T-cell (primary cell): Measurements from ENCODE around the gene IL20RA. TPM values are rescaled to one million over a fixed set of nuclear protein-coding genes. Genes with fewer than 3 reads are reported as not detected.

Experiments
- ATAC-seq, 4 experiments: fragments of 200-7000 bp in 3 of 4; fragments of 150-1000 bp in 1 of 4; cut with Tn5 transposase; replicated peaks in 1 of 4; 1 replicate in 3 of 4; 2 replicates in 1 of 4; pipeline ENCODE4 v1.10.0; 2021; ENCODE audit warnings: moderate library complexity in 3 of 4, mild to moderate bottlenecking in 2 of 4, moderate number of reproducible peaks in 1 of 4
- CTCF ChIA-PET, 2 donors: fragments of 300-600 bp; sonication (Branson Sonifier 250); formaldehyde crosslinking; loops; one replicate each; lab custom pipeline; 2022; ENCODE audit warnings: antibody characterized with exemption in 2 of 2; lab: Charles Lee
- POLR2A ChIA-PET, 2 donors: fragments of 300-600 bp; sonication (Branson Sonifier 250); formaldehyde crosslinking; loops; one replicate each; lab custom pipeline; 2022; ENCODE audit warnings: antibody characterized with exemption in 2 of 2; lab: Charles Lee
- DNase-seq, 35 experiments: peaks; one replicate each; pipeline versions ENCODE4 v3.0.0 to v3.0.0-alpha.2; 2013 to 2023
- H3K27ac ChIP-seq: one replicate; pipeline ENCODE4 v1.5.1; 2013; ENCODE audit warnings: low read length
- H3K27me3 ChIP-seq, 2 experiments: replicated peaks in 1 of 2; 1 replicate in 1 of 2; 2 replicates in 1 of 2; pipeline versions ENCODE4 v1.6.1 to v1.7.0; 2013; ENCODE audit warnings: low read length in 1 of 2, mixed read lengths in 1 of 2; ENCODE audit not compliant: control insufficient read depth in 2 of 2, insufficient read depth in 2 of 2; ENCODE audit errors: extremely low read depth in 1 of 2
- H3K36me3 ChIP-seq, 2 donors: 1 replicate in 1 of 2; 2 replicates in 1 of 2; pipeline versions ENCODE4 v1.6.1 to v1.7.0; 2013; ENCODE audit warnings: low read length in 1 of 2; ENCODE audit not compliant: control insufficient read depth in 2 of 2, insufficient read depth in 1 of 2; ENCODE audit errors: extremely low read depth in 1 of 2
- H3K4me1 ChIP-seq, 2 experiments: 1 replicate in 1 of 2; 2 replicates in 1 of 2; pipeline versions ENCODE4 v1.6.1 to v1.7.0; 2013; ENCODE audit warnings: low read length in 2 of 2, mixed read lengths in 1 of 2; ENCODE audit not compliant: insufficient read depth in 2 of 2, control insufficient read depth in 1 of 2; ENCODE audit errors: extremely low read depth in 1 of 2
- H3K4me3 ChIP-seq, 2 donors: 1 replicate in 1 of 2; 2 replicates in 1 of 2; pipeline versions ENCODE4 v1.5.1 to v1.7.0; 2013; ENCODE audit warnings: mild to moderate bottlenecking in 2 of 2, low read length in 1 of 2, moderate library complexity in 1 of 2; ENCODE audit not compliant: control insufficient read depth in 1 of 2; ENCODE audit errors: extremely low read depth in 1 of 2
- H3K9me3 ChIP-seq: 2 replicates; pipeline ENCODE4 v1.7.0; 2013
- H3K27ac Mint-ChIP-seq, 2 donors: one replicate each; pipeline ENCODE4 v1.8.0; 2020 to 2021; ENCODE audit warnings: mild to moderate bottlenecking in 2 of 2, mixed read lengths in 2 of 2
- H3K27me3 Mint-ChIP-seq, 2 donors: one replicate each; pipeline ENCODE4 v1.8.0; 2021 to 2022; ENCODE audit warnings: mixed read lengths in 2 of 2
- H3K36me3 Mint-ChIP-seq: one replicate; pipeline ENCODE4 v1.8.0; 2021; ENCODE audit warnings: mixed read lengths
- H3K4me1 Mint-ChIP-seq, 3 donors: one replicate each; pipeline ENCODE4 v1.8.0; 2020 to 2022; ENCODE audit warnings: mixed read lengths in 3 of 3, mild to moderate bottlenecking in 1 of 3
- H3K4me3 Mint-ChIP-seq, 3 donors: one replicate each; pipeline ENCODE4 v1.8.0; 2020 to 2022; ENCODE audit warnings: mild to moderate bottlenecking in 3 of 3, mixed read lengths in 3 of 3, moderate library complexity in 3 of 3
- H3K9me3 Mint-ChIP-seq, 3 donors: one replicate each; pipeline ENCODE4 v1.8.0; 2020 to 2022; ENCODE audit warnings: mixed read lengths in 3 of 3
- WGBS: methylation state at CpG from one replicate; pipeline ENCODE4 v1.1.5; 2013; ENCODE audit warnings: missing lambda C conversion rate; ENCODE audit not compliant: insufficient coverage; 5-methylcytosine and 5-hydroxymethylcytosine counted together
- total RNA-seq, 35 experiments: library from RNA in 6 of 35; stranded (reverse) in 6 of 35; fragments of 120-200 nt in 1 of 35; gene quantifications; one replicate each; pipeline versions ENCODE4 v1.2.1 to v1.2.4 and lab custom pipeline; 2013 to 2026

IL20RA gene
- total RNA-seq, 5 donors from 2014 or later (not counting 1 experiment from before 2014, with no cell fraction given), result 0.07 TPM; not detected in 4

DNA sequence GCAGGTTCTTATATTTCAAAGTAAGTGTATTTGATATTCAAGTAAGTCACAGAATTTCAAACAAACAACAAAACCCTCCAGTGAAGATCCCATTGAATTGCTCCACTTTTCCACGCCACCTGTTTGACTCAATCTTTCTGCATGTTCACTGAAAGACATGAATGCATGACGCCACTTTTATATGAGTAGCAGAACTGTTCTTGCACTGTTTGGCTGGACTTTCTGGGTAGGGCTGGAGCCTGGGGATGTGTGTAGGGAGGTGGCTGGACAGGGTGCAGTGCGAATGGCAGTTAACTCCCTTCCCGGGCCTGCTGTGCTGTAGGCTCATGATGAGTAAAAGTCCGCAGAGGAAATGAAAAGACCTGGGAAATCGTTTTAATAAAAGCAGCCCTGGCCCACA, 39.7 kb downstream of the IL20RA start:
- no peaks in the 10 kb centered on the region for H3K4me1 Mint-ChIP-seq
- no peaks in the 10 kb centered on the region for H3K9me3 Mint-ChIP-seq
- ATAC-seq (no peak), DNase-seq (no peak)
- ChIA-PET CTCF (no interaction called here), POLR2A (interaction anchor here in 1 of 2 donors (0.6 kb wide), 1 partner anchor 633 kb away, joined by 3 read pairs; no protein-coding TSS in a partner anchor)
- WGBS, result 54% methylated on average over 2 of the region's 6 CpGs
- H3K4me1 ChIP-seq, result no peaks in the 10 kb centered on the region
- no peak overlapping the region for H3K27ac Mint-ChIP-seq
- no peaks in the 10 kb centered on the region for H3K9me3 ChIP-seq
- peaks cover 30 to 40% of the 10 kb centered on the region in 2 donors for H3K27me3 Mint-ChIP-seq
- H3K36me3 ChIP-seq, result no peaks in the 10 kb centered on the region
- peaks cover 2 to 32% of the 10 kb centered on the region in 2 experiments for H3K27me3 ChIP-seq
- no peak overlapping the region for H3K27ac ChIP-seq
- no peak overlapping the region for H3K4me3 ChIP-seq
- no peaks in the 10 kb centered on the region for H3K36me3 Mint-ChIP-seq
- no peak overlapping the region for H3K4me3 Mint-ChIP-seq

DNA sequence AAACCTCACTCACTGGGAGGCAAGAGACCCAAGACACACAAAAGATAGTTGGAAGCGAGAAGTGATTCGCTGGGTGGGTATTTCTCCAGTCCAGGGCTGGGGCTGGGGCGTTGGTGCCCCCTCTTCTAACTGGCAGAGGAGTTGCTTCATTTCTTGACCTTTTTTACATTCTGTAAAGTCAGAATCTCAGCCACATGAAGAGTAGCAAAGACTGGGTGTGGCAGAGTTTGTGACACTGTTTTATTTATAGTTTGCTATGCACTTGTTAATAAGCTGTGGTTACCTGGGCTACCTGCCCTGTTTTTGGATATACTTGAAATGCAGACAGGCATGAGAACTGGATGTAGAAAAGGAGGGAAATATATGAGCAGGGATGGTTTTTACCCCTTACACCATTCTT, 42.3 kb downstream of the IL20RA start:
- no peaks in the 10 kb centered on the region for H3K36me3 ChIP-seq
- 100% methylated on average over 2 of the region's 3 CpGs for WGBS
- H3K4me1 ChIP-seq, result no peaks in the 10 kb centered on the region
- H3K36me3 Mint-ChIP-seq, result no peaks in the 10 kb centered on the region
- no peak for DNase-seq
- no peak overlapping the region for H3K27ac ChIP-seq
- ATAC-seq, result no peak
- no peaks in the 10 kb centered on the region for H3K4me1 Mint-ChIP-seq
- no peak overlapping the region for H3K27ac Mint-ChIP-seq
- H3K4me3 Mint-ChIP-seq, result no peak overlapping the region
- H3K4me3 ChIP-seq, result no peak overlapping the region
- no peaks in the 10 kb centered on the region for H3K9me3 Mint-ChIP-seq
- H3K9me3 ChIP-seq, result no peaks in the 10 kb centered on the region
- peaks cover 33 to 35% of the 10 kb centered on the region in 2 donors for H3K27me3 Mint-ChIP-seq
- CTCF ChIA-PET, result no interaction called here
- H3K27me3 ChIP-seq, result peaks cover 2 to 24% of the 10 kb centered on the region in 2 experiments
- POLR2A ChIA-PET, result no interaction called here

- Mint-ChIP-seq H3K4me1 (no peaks in the 10 kb centered on the region), H3K9me3 (no peaks in the 10 kb centered on the region), H3K27me3 (peaks cover 29 to 33% of the 10 kb centered on the region in 2 donors), H3K27ac (no peak overlapping the region), H3K36me3 (no peaks in the 10 kb centered on the region), H3K4me3 (no peak overlapping the region)
- Histone ChIP-seq H3K9me3 (no peaks in the 10 kb centered on the region), H3K4me3 (no peak overlapping the region), H3K36me3 (no peaks in the 10 kb centered on the region), H3K4me1 (no peaks in the 10 kb centered on the region), H3K27ac (no peak overlapping the region), H3K27me3 (peaks cover 2 to 28% of the 10 kb centered on the region in 2 experiments)
- WGBS, result no CpG with 5 or more reads among the region's 7 CpGs
- no peak for DNase-seq
- ChIA-PET CTCF (no interaction called here), POLR2A (no interaction called here)
- ATAC-seq, result no peak
These were observed 42.8 kb downstream of the IL20RA start for GRCh38 chr6:137001977-137002302.

DNA sequence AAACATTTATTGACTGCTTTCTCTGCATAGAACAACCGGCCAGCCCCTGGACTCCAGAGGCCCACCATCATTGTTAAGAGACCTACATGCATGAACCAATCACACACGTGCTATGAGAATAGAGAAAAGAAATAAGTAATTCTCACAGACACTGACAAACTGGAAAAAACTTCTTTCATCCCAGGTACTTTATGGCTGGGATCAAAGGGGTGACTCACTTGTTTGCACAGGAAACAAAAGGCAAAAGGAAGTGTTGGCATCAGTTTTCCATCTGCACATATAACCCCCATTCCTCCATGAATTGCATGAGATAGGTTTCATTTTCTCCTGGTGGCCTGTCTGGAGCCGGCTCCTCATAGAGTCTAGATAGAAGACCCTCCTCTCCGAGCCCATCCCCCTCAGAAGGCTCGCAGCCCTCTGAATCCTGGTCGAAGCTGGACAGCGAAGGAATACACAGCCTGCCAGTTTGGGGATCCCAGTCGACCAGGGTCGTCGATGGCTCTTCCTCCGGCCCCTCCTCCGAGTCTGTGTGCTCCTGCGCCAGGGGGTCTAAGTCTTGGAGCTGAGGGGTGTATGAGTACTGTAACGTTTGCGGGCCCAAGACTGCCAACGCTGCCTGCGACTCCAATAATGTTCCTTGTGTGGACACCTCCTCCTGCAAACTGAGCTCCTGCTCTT, 43.3 kb downstream of the IL20RA start:
- no peak overlapping the region for H3K27ac Mint-ChIP-seq
- peaks cover 5 to 27% of the 10 kb centered on the region in 2 experiments for H3K27me3 ChIP-seq
- H3K36me3 Mint-ChIP-seq, result no peaks in the 10 kb centered on the region
- no peaks in the 10 kb centered on the region for H3K9me3 Mint-ChIP-seq
- ChIA-PET CTCF (no interaction called here), POLR2A (no interaction called here)
- no peaks in the 10 kb centered on the region for H3K36me3 ChIP-seq
- H3K9me3 ChIP-seq, result no peaks in the 10 kb centered on the region
- no peak overlapping the region for H3K4me3 ChIP-seq
- no peak overlapping the region for H3K4me3 Mint-ChIP-seq
- peaks cover 34 to 38% of the 10 kb centered on the region in 2 donors for H3K27me3 Mint-ChIP-seq
- H3K4me1 ChIP-seq, result no peaks in the 10 kb centered on the region
- no peak for ATAC-seq
- no peak for DNase-seq
- H3K27ac ChIP-seq, result no peak overlapping the region
- 67% methylated on average over 12 of the region's 17 CpGs for WGBS
- H3K4me1 Mint-ChIP-seq, result no peaks in the 10 kb centered on the region

DNA sequence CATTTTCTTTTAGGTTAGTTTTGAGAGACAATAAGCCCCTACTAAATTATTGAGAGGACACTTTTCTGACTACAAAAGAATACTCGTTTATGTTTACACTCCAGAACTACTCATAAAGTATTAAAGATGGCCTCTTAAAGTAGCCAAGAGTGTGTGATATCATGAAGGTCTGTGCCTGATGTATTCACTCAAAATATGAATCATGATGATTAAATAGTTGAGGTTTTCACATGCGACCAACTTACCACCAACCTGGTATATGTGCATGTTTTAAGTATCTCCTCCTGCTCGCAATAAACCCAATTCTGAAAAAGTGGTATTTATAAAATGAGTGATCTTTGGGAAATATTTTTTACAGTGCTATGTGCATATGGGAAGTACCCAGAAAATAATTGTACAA, 43.9 kb downstream of the IL20RA start:
- no peak overlapping the region for H3K27ac Mint-ChIP-seq

GRCh38 chr6:136995521-136995920, 49.2 kb downstream of the IL20RA start:
- Mint-ChIP-seq H3K27me3 (peaks cover 35 to 57% of the 10 kb centered on the region in 2 donors), H3K36me3 (no peaks in the 10 kb centered on the region), H3K4me3 (no peak overlapping the region), H3K9me3 (no peaks in the 10 kb centered on the region), H3K27ac (no peak overlapping the region), H3K4me1 (peaks cover 0 to 3% (median 0%) of the 10 kb centered on the region in 3 donors)
- no peaks in the 10 kb centered on the region for H3K36me3 ChIP-seq
- no peaks in the 10 kb centered on the region for H3K4me1 ChIP-seq
- CTCF ChIA-PET, result interaction anchor here in 1 of 2 donors (1.1 kb wide), 1 partner anchor 8 kb away, joined by 5 read pairs; no protein-coding TSS in a partner anchor
- no peak overlapping the region for H3K27ac ChIP-seq
- ATAC-seq (no peak), DNase-seq (no peak)
- POLR2A ChIA-PET, result no interaction called here
- H3K27me3 ChIP-seq, result peaks cover 6 to 18% of the 10 kb centered on the region in 2 experiments
- H3K4me3 ChIP-seq, result no peak overlapping the region
- no peaks in the 10 kb centered on the region for H3K9me3 ChIP-seq

More for the DNA sequence above, 43.9 kb downstream of the IL20RA start:
- no peaks in the 10 kb centered on the region for H3K9me3 ChIP-seq
- ATAC-seq (no peak), DNase-seq (no peak)
- no peaks in the 10 kb centered on the region for H3K4me1 ChIP-seq
- Mint-ChIP-seq H3K4me3 (no peak overlapping the region), H3K9me3 (no peaks in the 10 kb centered on the region), H3K4me1 (no peaks in the 10 kb centered on the region), H3K36me3 (no peaks in the 10 kb centered on the region), H3K27me3 (peaks cover 35 to 44% of the 10 kb centered on the region in 2 donors)
- no peak overlapping the region for H3K27ac ChIP-seq
- no CpG with 5 or more reads among the region's 3 CpGs for WGBS
- CTCF ChIA-PET, result no interaction called here
- POLR2A ChIA-PET, result no interaction called here
- no peaks in the 10 kb centered on the region for H3K36me3 ChIP-seq
- no peak overlapping the region for H3K4me3 ChIP-seq
- H3K27me3 ChIP-seq, result peaks cover 5 to 24% of the 10 kb centered on the region in 2 experiments
